Measurements from ENCODE around the gene ACSS2.

ACSS2 gene, protein sequence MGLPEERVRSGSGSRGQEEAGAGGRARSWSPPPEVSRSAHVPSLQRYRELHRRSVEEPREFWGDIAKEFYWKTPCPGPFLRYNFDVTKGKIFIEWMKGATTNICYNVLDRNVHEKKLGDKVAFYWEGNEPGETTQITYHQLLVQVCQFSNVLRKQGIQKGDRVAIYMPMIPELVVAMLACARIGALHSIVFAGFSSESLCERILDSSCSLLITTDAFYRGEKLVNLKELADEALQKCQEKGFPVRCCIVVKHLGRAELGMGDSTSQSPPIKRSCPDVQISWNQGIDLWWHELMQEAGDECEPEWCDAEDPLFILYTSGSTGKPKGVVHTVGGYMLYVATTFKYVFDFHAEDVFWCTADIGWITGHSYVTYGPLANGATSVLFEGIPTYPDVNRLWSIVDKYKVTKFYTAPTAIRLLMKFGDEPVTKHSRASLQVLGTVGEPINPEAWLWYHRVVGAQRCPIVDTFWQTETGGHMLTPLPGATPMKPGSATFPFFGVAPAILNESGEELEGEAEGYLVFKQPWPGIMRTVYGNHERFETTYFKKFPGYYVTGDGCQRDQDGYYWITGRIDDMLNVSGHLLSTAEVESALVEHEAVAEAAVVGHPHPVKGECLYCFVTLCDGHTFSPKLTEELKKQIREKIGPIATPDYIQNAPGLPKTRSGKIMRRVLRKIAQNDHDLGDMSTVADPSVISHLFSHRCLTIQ

DNA sequence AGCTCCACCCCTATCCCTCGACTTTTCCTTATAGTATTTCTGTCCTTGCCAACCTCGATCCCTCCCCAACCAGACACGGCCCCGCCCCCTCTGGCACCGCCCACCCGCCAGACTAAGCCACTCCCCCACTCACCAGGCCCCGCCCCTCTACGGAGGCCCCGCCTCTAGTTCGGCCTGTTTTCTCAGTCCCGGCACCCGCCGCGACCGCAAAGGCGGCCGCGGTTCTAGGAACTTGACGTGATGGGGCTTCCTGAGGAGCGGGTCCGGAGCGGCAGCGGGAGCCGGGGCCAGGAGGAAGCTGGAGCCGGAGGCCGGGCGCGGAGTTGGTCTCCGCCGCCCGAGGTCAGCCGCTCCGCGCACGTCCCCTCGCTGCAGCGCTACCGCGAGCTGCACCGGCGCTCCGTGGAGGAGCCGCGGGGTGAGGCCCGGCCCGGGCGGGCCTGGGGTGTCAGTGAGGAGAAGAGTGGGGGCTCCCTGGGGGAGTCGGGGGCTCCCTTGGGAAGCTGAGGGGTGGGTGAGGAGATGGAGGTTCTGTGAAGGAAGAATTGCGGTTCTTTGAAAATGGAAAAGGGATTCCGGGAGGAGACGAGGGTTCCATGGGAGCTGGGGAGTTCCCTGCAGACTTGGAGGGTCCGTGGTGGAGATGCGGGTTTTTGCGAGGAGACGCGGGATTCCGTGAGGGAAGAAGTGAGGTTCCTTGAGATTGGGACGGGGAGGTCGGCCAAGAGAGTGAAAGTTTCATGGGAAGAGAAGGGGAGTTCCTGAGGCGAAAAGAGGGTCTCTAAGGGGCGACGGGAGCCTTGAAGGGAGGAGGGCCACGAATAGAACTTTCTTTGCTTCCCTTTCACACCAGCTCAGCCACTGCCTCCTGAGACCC is at the start of gene ACSS2:
ACSS2 (plus strand) TSS at position 207 of the 877 bp plus-strand sequence; CDS start at position 241, 34 bp downstream.
- peak; percentile 96 for DNase-seq (ENCODE audit: low read depth)
- H3K4me3 ChIP-seq (ENCODE audit: low read depth, low read length), result peak within 1 kb of the TSS; percentile 65
- in situ Hi-C loops (cut with HindIII; ENCODE audit: low sequenced_read_pairs), result no loop called here
- TF ChIP-seq, protein P1, sequence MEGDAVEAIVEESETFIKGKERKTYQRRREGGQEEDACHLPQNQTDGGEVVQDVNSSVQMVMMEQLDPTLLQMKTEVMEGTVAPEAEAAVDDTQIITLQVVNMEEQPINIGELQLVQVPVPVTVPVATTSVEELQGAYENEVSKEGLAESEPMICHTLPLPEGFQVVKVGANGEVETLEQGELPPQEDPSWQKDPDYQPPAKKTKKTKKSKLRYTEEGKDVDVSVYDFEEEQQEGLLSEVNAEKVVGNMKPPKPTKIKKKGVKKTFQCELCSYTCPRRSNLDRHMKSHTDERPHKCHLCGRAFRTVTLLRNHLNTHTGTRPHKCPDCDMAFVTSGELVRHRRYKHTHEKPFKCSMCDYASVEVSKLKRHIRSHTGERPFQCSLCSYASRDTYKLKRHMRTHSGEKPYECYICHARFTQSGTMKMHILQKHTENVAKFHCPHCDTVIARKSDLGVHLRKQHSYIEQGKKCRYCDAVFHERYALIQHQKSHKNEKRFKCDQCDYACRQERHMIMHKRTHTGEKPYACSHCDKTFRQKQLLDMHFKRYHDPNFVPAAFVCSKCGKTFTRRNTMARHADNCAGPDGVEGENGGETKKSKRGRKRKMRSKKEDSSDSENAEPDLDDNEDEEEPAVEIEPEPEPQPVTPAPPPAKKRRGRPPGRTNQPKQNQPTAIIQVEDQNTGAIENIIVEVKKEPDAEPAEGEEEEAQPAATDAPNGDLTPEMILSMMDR (IDR thresholded peaks at IDR 0.05; ENCODE audit: low read depth, low read length, missing control alignments), result no peak

DNA sequence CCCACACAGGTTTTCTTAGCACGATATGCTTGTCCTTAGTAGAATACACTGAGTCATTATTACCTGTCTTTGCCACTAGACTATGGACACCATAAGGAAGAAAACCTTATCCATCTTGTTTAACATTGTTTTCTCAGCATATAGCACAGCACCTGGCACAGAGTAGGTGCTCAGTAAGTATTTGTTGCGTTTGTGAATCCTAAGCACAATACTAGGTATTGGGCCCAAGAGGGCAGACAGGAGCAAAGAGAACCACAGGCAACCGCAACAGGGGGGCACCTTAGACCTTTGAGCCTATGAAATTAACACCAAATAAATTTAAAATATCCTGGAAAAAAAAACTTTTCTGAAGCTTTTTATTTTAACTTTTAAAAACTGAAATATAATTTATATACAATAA is 47.2 kb upstream of the ACSS2 start:
- in situ Hi-C loops (cut with HindIII; ENCODE audit: low sequenced_read_pairs), result no loop called here
- TF ChIP-seq, protein P1 (IDR thresholded peaks at IDR 0.05; ENCODE audit: low read depth, low read length, missing control alignments), result no peak
- DNase-seq (ENCODE audit: low read depth), result no peak
- no peak overlapping the region for H3K4me3 ChIP-seq (ENCODE audit: low read depth, low read length)

DNA sequence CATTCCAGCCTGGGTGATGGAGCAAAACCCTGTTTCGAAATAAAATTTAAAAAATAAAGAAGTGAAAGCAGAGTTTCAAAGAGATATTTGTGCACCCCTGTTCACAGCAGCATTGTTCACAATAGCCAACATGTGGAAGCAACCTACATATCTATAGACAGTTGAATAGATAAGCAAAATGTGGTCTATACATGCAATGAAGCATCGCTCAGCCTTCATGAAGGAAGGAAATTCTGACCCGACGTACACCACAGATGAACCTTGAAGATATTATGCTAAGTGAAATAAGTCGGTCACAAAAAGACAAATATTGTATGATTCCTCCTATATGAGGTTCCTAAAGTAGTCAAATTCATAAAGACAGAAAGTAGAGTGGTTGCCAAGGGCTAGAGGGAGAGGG is 44.5 kb upstream of the ACSS2 start:
- in situ Hi-C loops (cut with HindIII; ENCODE audit: low sequenced_read_pairs), result no loop called here
- TF ChIP-seq, protein P1 (IDR thresholded peaks at IDR 0.05; ENCODE audit: low read depth, low read length, missing control alignments), result no peak
- no peak overlapping the region for H3K4me3 ChIP-seq (ENCODE audit: low read depth, low read length)
- no peak for DNase-seq (ENCODE audit: low read depth)

DNA sequence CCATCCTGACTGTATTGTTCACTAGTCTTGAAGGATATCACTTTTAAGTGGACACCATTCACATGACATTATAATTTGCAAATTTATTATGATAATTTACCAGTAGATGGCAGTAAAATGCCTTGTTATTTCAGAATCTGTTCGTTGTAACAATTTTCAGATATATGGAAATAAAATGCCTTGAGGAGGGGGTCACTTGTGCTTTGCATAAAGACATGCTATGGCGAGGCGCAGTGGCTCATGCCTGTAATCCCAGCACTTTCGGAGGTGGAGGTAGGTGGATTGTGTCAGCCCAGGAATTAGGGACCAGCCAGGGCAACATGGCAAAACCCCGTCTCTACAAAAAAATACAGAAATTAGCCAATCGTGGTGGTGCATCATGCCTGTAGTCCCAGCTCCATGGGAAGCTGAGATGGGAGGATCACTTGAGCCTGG is 41.9 kb upstream of the ACSS2 start:
- DNase-seq (ENCODE audit: low read depth), result peak; percentile 20
- in situ Hi-C loops (cut with HindIII; ENCODE audit: low sequenced_read_pairs), result no loop called here
- TF ChIP-seq, protein P1 (IDR thresholded peaks at IDR 0.05; ENCODE audit: low read depth, low read length, missing control alignments), result no peak

DNA sequence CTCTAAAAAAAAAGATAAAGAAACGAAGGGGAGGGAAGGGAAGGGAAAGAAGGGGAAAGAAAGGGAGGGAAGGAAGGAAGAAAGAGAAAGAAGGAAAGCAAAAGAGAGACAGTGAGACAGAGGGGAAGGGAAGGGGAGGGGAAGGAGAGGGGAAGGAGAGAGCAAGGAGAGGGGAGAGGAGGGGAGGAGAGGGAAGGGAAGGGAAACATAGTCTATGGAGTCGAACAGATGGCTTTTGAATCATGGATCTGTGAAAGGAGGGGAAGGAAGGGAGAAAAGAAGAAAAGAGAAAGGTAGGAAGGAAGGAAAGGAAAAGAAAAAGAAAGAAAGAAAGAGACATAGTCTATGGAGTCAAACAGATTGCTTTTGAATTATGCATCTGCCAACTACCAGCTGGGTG is 34.3 kb upstream of the ACSS2 start:
- TF ChIP-seq, protein P1 (IDR thresholded peaks at IDR 0.05; ENCODE audit: low read depth, low read length, missing control alignments), result no peak
- in situ Hi-C loops (cut with HindIII; ENCODE audit: low sequenced_read_pairs), result no loop called here

More for the DNA sequence above, 41.9 kb upstream of the ACSS2 start:
- H3K4me3 ChIP-seq (ENCODE audit: low read depth, low read length), result no peak overlapping the region

DNA sequence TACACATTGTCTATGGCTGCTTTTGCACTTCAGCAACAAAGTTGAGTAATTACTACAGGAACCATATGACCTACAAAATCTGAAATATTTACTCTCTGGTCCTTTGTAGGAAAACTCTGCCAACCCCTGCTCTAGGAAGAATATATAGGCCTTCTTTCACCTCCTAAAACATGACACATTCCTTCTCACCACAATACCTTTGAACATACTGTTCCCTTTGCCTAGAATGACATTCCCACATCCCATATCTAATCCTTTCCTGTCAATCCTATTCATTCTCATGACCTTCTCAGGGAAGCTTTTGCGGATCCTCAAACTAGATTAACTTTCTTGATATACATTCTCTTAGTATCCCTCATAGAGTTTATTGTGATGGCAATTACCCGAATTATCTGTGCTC is 33.0 kb upstream of the ACSS2 start:
- DNase-seq (ENCODE audit: low read depth), result no peak
- H3K4me3 ChIP-seq (ENCODE audit: low read depth, low read length), result no peak overlapping the region
- in situ Hi-C loops (cut with HindIII; ENCODE audit: low sequenced_read_pairs), result no loop called here
- TF ChIP-seq, protein P1 (IDR thresholded peaks at IDR 0.05; ENCODE audit: low read depth, low read length, missing control alignments), result no peak

More for the DNA sequence above, 34.3 kb upstream of the ACSS2 start:
- DNase-seq (ENCODE audit: low read depth), result no peak
- no peak overlapping the region for H3K4me3 ChIP-seq (ENCODE audit: low read depth, low read length)
